Endothelial cell (in vitro differentiated cells): ENCODE measurements around the gene ALOX15. TPM values are rescaled to one million over a fixed set of nuclear protein-coding genes. Genes with fewer than 3 reads are reported as not detected.
"Not testable (repeated sequence)": the region's sequence is repeated elsewhere in the genome, so short reads cannot be mapped to it uniquely, and the experiment has no call there.

Source experiments
- DNase-seq: peaks from one replicate; pipeline ENCODE4 v3.0.0; 2021; ENCODE audit warnings: low spot score
- H3K27ac Mint-ChIP-seq: one replicate; pipeline ENCODE4 v1.8.0; 2021; ENCODE audit warnings: mixed read lengths, inconsistent platforms; ENCODE audit not compliant: unreplicated experiment
- H3K27me3 Mint-ChIP-seq: one replicate; pipeline ENCODE4 v1.8.0; 2021; ENCODE audit warnings: mild to moderate bottlenecking, moderate library complexity, mixed read lengths, inconsistent platforms; ENCODE audit not compliant: unreplicated experiment
- H3K36me3 Mint-ChIP-seq: one replicate; pipeline ENCODE4 v1.8.0; 2021; ENCODE audit warnings: mild to moderate bottlenecking, low read depth, mixed read lengths, inconsistent platforms; ENCODE audit not compliant: unreplicated experiment
- H3K4me1 Mint-ChIP-seq: one replicate; pipeline ENCODE4 v1.8.0; 2021; ENCODE audit warnings: mild to moderate bottlenecking, mixed read lengths, inconsistent platforms; ENCODE audit not compliant: unreplicated experiment
- H3K4me3 Mint-ChIP-seq: one replicate; pipeline ENCODE4 v1.8.0; 2021; ENCODE audit warnings: mild to moderate bottlenecking, mixed read lengths, inconsistent platforms; ENCODE audit not compliant: unreplicated experiment
- H3K9me3 Mint-ChIP-seq: one replicate; pipeline ENCODE4 v1.8.0; 2021; ENCODE audit warnings: mixed read lengths, inconsistent platforms; ENCODE audit not compliant: unreplicated experiment
- total RNA-seq: library from RNA; stranded (reverse); fragmentation: NEBNext Ultra II Directional; extraction: Animal tissue kit (Norgen Biotek cat#: 25700); gene quantifications from one replicate; pipeline ENCODE4 v1.2.1, GENCODE V29; 2021; ENCODE audit not compliant: unreplicated experiment
- TF ChIP-seq, protein P1 (sequence below): fragments of 200-600 bp; sonication (generic); IDR thresholded peaks from one replicate; pipeline ENCODE4 v1.5.0; 2021; ENCODE audit warnings: antibody characterized with exemption; ENCODE audit not compliant: unreplicated experiment

ALOX15 gene
- total RNA-seq, 1 donor from 2014 or later, result 17.0 TPM

DNA sequence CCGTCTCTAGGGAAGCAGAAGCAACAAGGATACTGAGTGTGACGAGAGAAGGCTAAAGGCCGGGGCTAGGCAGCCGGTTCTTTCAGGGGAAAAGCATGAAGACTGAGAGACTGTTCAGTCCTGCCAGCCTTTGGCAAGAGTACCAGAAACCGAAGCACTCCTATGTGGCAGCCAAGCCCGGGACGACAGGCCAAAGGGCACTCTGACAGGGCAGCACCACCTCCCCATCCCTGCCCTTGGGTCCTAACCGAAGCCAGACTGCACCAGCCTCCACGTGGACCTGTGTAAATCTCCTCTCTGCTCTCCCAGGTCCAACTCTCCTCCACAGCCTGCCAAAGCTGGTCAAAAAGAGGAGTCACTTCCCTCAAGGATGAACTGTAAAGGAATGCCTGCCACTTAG, 23.5 kb upstream of the ALOX15 start:
- peaks cover 7% of the 10 kb centered on the region for H3K27me3 Mint-ChIP-seq
- TF ChIP-seq, protein P1, sequence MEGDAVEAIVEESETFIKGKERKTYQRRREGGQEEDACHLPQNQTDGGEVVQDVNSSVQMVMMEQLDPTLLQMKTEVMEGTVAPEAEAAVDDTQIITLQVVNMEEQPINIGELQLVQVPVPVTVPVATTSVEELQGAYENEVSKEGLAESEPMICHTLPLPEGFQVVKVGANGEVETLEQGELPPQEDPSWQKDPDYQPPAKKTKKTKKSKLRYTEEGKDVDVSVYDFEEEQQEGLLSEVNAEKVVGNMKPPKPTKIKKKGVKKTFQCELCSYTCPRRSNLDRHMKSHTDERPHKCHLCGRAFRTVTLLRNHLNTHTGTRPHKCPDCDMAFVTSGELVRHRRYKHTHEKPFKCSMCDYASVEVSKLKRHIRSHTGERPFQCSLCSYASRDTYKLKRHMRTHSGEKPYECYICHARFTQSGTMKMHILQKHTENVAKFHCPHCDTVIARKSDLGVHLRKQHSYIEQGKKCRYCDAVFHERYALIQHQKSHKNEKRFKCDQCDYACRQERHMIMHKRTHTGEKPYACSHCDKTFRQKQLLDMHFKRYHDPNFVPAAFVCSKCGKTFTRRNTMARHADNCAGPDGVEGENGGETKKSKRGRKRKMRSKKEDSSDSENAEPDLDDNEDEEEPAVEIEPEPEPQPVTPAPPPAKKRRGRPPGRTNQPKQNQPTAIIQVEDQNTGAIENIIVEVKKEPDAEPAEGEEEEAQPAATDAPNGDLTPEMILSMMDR, result no peak
- no peak overlapping the region for H3K27ac Mint-ChIP-seq
- DNase-seq, result no peak
- H3K4me1 Mint-ChIP-seq, result peaks cover 25% of the 10 kb centered on the region
- H3K36me3 Mint-ChIP-seq, result peaks cover under 1% of the 10 kb centered on the region
- no peak overlapping the region for H3K4me3 Mint-ChIP-seq
- H3K9me3 Mint-ChIP-seq, result no peaks in the 10 kb centered on the region

DNA sequence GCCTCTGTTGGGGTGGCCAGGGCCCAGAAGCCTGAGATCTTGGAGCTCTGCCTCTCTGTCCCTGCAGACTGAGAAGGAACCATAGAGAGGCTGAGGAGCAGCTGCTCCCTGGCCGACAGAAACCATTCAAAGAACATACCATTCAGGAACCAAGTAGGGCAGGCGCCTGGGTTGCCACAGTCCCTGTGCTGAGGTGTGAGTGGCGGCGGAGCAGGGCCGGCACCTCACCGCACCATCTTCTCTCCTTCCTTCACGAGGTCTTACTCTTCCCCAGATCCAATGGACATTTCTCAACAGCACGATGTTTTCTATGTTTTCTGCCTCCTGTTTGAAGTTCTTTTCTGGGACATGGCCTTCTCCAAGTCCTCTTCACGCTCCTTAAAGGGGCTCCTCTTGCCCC, 22.8 kb upstream of the ALOX15 start:
- no peak overlapping the region for H3K4me3 Mint-ChIP-seq
- TF ChIP-seq, protein P1, result no peak
- peaks cover 7% of the 10 kb centered on the region for H3K27me3 Mint-ChIP-seq
- H3K36me3 Mint-ChIP-seq, result no peaks in the 10 kb centered on the region
- H3K9me3 Mint-ChIP-seq, result no peaks in the 10 kb centered on the region
- no peak for DNase-seq
- no peak overlapping the region for H3K27ac Mint-ChIP-seq
- peaks cover 32% of the 10 kb centered on the region for H3K4me1 Mint-ChIP-seq

DNA sequence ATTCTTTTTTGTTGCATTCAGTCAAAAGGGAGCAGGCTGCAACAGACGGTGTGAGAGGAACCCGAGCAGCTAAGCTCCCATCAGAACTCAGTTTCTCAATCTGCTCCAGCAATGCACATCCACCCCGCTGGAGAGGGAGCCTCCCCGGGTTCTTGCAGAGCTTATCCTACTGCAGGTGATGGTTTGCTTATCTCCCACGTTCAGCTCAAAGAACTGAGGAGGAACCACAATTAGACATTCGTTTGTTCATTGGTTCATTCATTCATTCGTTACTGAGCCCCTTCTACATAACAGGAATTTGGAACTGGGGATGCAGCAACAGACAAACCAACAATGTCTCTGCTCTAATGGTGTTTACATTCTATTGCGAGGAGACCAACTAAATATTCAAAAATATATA, 22.2 kb upstream of the ALOX15 start:
- H3K36me3 Mint-ChIP-seq, result no peaks in the 10 kb centered on the region
- H3K27ac Mint-ChIP-seq, result no peak overlapping the region
- TF ChIP-seq, protein P1, result no peak
- H3K4me1 Mint-ChIP-seq, result peaks cover 37% of the 10 kb centered on the region
- peaks cover 7% of the 10 kb centered on the region for H3K27me3 Mint-ChIP-seq
- H3K9me3 Mint-ChIP-seq, result no peaks in the 10 kb centered on the region
- DNase-seq, result no peak
- H3K4me3 Mint-ChIP-seq, result no peak overlapping the region

DNA sequence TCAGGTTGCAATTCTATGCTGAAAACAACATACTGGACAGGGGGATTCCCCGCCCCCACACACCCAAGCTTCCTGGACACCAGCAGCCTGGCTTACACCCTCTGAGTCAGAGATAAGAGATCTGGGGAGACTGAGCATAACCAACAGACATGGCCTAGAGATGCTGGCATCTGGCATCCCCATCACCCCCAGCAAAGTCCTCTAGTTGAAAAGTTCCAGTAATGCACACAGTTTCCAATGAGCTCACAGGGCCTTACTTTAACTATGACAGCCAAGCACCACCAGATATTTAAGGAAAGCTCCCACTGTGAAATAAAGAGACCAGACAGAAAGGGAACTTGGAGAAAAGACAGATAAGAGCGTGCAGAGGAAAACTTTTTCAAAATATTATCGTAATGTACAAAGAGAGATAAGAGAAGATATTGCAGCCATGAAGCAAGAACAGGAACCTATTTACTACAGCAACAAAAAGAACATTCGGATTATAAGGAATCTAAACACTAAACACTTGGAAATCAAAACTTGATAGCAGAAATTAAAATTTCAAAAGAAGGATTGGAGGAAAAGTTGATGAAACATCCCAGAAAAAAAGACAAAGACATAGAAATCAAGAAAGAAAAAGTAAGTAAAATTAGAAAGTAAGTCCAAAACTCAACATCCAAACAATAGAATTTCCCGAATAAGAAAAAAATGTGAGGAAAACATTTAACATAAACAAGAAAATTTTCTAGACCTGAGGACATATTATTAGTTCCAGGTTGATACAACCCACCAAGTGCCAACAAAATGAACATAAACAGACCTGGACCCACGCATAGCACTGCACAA, 17.2 kb upstream of the ALOX15 start:
- peaks cover 40% of the 10 kb centered on the region for H3K4me1 Mint-ChIP-seq

DNA sequence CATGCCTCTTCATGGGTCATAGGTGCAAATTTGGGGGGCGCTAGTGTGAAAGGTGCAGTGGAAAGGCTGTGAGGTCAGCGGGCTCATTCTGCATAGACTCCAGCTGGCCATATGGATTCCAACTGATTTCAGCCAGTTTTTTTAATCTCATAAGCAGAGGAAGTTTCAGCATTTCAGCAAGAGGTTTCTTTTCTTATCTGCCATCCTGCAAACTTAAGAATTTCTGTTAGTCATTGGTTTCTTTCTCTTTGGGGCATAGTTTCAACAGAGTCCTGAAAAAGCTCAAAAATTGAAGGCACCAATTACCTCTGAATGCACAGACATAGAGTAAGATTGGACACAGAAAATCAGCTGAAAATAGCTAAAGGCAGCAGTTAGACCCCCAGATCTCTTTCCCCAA, 16.2 kb upstream of the ALOX15 start:
- H3K27ac Mint-ChIP-seq, result no peak overlapping the region
- H3K27me3 Mint-ChIP-seq, result peaks cover 8% of the 10 kb centered on the region
- TF ChIP-seq, protein P1, result no peak
- no peak for DNase-seq
- H3K36me3 Mint-ChIP-seq, result no peaks in the 10 kb centered on the region
- no peaks in the 10 kb centered on the region for H3K9me3 Mint-ChIP-seq
- H3K4me3 Mint-ChIP-seq, result peak overlapping the region; percentile 21
- peaks cover 37% of the 10 kb centered on the region for H3K4me1 Mint-ChIP-seq

More for the DNA sequence above, 17.2 kb upstream of the ALOX15 start:
- Mint-ChIP-seq H3K4me3 (no peak overlapping the region), H3K27me3 (peaks cover 8% of the 10 kb centered on the region), H3K36me3 (no peaks in the 10 kb centered on the region), H3K9me3 (no peaks in the 10 kb centered on the region), H3K27ac (peak overlapping the region; percentile 95)
- TF ChIP-seq, protein P1, result no peak
- no peak for DNase-seq

DNA sequence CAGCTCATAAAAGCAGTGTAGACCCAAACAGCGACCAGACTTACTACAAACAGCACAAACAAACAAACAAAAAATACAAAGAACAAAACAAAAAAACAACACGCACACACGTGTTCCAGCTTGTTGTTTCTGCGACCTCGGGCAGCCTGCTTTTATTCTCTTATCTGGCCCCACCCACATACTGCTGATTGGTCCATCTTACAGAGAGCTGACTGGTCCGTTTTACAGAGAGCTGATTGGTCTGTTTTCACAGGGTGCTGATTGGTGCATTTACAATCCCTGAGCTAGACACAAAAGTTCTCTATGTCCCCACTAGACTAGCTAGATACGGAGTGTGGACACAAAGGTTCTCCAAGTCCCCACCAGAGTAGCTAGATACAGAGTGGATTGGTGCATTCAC, 14.5 kb upstream of the ALOX15 start:
- H3K4me1 Mint-ChIP-seq, result peaks cover 27% of the 10 kb centered on the region
- peak overlapping the region; percentile 30 for H3K27ac Mint-ChIP-seq
- H3K9me3 Mint-ChIP-seq, H3K36me3 Mint-ChIP-seq, H3K27me3 Mint-ChIP-seq, DNase-seq: not testable (repeated sequence)
- peak overlapping the region; percentile 21 for H3K4me3 Mint-ChIP-seq
